Inferior parietal cortex (tissue), 1 donor: Measurements from ENCODE around the gene PRRT4.

Experiments
- DNase-seq: peaks from one replicate; pipeline ENCODE4 v3.0.0-alpha.2; 2016; ENCODE audit errors: extremely low spot score

Gene PRRT4

DNA sequence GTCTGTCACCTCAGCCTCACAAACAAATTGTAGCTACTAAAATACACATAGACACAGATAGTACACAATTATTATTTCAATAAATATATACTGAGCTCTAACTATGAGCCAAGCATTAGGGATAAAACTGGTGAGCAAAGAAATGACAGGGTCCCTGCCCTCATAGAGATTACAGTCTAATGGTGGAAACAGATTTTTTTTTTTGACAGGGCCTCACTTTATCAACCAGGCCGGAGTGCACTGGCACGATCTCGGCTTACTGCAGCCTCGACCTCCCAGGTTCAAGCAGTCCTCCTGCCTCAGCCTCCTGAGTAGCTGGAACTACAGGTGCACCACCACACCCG lies 17.1 kb downstream of the PRRT4 start:
- DNase-seq, result no peak

DNA sequence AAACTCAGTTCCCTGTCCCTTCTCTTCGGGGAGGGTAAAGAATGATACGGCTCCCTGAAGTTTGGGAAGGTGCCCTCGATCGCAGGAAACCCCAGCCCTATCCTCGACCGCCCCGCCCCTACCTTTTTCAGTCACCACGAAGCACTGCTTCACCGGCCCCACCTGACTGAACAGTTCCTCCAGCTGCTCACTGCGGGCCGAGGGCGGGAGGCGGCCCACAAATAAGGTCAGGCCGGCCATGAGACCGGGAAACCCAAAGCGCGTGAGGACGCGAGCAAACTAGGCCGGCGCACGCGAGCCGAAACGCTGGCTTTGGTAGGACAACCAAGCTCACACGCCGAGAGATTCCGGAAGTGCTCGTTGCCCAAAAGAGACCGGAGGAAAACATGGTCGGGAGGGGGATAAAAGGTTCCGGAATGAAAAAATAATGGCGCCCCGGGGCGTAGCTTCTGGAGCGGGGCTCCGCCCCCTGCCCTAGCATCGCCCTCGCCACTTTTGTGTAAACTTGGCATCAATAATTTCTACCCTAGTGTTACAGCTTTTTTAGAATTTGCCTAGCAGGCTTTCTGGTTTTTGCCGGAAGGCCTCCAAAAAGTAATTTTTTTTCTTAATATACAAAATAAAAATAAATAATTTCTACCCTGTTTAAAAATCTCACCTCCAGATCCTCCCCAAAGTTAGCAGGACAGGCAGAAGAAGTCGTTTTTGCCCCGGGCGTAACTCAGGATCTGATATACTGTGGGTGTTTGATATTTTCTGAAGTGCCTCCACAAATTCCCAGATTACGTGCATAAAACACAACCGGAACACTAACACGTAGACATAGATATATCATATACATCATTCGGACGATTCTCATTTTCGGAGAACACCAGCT lies 17.7 kb downstream of the PRRT4 start, which contains the start of gene RBM28:
TSS of gene RBM28 (minus strand) at position 355 of the 877 bp plus-strand sequence. CDS start at position 240, 115 bp downstream.
- DNase-seq, result peak; percentile 97

DNA sequence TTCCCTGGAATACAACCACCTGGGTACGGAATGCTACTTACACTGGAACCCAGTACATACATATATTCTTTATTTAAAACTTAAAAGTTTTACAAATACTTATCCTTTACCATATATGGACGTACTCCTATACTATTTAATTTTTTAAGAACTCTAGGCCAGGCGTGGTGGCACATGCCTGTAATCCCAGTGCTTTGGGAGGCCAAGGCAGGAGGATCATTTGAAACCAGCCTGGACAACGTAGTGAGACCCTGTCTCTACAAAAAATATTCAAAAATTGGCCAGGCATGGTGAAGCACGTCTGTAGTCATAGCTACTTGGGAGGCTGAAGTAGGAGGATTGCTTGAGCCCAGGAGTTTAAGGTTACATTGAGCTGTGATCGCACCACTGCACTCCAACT lies 19.8 kb downstream of the PRRT4 start:
- no peak for DNase-seq

DNA sequence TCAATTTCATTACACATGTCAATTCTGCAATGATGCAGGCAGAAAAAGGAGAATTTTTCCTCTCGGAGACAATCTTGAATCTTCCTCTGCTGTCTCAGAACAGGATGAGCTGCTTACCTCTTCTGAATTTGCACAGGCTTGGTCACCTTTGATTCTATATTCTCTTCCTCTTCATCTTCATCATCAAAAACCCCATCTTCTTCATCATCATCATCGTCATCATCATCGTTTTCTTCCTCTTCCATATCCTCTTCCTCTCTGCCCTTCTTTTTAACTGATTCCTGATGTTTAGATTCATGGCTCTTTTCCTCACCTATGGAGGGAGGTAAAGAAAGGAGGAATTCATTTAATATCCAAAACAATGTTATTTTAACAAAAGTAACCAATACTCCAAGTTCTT lies 25.8 kb downstream of the PRRT4 start:
- no peak for DNase-seq

DNA sequence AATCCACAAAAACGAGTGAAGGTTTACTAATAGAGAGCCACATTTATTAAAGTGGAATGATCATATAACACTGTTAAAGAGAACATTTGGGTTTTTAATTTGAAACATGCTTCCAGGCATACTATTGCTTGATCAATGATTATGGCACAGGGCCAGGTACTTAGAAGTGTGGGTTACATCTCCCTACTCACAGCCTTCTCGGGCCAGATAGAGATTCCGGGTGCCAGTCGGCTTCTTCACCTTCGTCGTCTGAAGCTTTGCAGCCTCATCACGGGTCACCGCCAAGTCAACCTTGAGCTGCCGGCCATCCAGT lies 37.2 kb downstream of the PRRT4 start:
- no peak for DNase-seq

DNA sequence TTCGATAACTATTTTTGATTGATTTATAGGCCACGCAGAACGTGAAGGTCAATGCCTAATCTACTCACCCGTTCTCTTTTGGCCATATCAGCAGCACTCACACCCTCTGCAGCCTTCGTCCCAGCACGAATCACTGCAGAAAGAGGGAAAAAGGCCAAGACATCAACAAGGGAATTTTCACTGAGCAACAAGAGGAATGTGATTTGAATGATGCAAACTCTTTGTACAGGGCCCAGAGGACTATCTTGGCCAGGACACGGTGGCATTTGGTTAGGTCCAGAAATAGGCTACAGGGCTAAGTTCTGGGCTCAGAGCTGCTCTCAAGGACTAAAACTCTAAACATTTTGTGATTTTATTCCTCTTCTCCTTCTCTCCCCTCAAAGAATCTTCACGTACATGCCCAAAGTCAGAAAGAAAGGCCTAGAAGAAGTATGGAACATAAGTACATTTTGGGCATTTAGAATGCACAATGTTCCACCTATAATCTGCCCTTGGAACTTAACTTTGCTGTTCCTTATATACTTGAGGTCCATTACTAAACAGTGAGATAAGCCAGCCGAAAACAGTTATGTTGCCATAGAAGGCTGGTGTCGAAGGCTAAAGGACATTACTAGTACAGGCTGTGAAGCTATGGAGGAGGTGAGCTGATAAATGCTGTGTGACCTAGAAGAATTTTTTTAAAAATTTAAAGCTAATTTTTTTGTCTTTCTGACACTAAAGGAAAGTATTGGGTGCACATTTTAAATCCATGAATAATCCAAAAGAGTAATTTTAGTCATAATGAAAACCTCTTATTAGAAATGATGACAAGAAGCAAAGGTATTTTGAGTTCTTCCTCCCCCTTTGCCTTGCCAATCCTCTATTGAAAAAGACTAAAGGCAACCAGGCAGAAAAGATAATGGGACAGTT lies 37.8 kb downstream of the PRRT4 start:
- no peak for DNase-seq

DNA sequence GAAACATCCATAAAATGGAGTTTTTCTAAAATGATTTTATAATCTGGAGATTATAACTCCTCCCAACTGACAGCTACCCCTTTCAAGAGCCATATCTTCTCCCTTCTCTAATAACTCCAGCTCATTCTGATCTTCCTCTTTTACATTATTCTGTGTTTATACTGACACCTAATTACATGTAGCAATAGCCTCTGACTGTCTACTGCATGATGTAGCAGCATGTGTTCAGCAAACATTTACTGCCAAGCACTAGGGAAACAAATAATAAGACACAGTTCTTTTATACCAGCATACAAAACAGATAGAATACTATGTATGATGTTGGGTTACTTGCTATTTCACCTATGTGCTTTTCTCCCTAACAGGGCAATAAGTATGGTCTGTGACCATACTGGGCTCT lies 38.5 kb downstream of the PRRT4 start:
- DNase-seq, result no peak

DNA sequence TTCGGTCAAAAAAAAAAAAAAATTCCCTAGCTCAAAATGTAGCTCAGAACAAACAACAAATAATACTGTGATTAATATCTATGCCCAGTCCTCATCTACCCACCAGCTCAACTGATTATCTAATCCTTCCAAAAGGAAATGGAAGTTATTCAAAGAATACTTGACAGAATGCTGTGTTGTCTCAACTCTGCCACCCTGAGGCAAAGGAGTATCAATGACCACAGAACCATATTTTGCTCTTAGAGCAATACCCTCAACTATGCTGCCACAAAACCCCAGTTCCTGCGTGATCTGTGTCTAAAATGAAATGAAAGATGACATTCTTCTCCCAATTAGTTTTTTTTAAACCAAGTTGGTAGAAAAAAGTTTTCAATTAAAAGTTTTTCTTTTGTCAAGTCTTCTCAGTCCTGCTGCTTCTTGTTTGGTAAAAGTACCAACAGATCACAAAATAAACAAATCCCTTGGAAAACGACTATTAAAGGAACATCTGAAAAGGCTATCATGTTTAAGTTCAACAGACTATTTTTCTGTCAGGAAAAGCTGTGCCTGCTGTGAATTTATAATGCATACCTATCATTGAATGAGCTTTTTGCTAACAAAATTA lies 39.3 kb downstream of the PRRT4 start:
- DNase-seq, result peak; percentile 58

DNA sequence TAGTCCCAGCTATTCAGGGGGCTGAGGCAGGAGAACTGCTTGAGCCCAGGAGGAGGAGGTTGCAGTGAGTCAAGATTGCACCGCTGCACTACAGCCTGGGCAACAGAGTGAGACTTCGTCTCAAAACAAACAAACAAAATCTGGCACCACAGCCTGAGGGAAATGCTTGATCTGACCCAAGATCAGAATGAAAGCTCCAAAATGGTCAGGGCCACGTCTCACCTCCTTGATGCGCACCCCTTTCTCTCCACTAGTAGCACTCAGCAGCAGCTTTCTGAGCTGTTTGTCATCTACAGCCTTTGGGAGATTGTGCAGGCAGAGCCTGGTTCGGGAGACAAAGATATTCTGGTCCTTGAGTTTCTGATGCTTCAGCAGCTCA lies 40.5 kb downstream of the PRRT4 start:
- DNase-seq, result no peak

DNA sequence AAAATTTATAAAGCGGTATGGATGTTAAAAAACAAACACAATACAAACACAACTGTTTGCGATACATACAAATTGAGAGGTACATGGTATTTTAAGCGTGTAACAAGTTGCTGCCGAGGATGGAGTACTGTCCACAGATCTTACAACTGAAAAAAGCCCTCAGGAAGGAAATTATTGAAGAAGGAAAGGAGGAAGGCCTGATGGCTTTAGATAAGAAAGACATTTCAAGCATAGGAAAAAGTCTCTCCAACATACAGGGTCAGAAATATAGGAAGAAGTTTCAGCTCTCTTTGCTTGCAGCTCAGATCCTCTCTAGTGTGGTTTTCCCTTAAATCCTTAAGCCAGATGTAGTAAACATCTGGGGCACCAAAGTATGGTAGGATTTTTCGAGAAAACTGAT lies 42.8 kb downstream of the PRRT4 start:
- DNase-seq, result no peak

DNA sequence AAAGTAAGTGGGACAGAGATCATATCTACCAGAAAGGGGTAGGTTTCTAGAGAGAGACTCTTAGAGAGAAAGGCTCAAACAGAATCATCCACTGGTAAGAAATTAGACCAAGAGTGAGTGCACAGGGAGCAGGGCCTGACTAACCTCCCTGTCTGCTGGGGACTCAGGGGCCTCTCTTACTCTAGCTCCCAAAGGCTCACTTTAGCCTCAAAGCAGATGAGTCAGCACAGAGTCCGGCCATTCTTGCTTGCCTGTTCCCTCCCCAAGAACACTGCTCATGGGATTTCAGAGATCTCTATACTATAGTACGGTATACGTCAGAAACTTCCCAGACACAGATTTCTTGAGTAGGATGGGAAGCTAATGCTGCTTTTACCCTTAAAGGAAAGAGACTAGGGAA lies 50.5 kb downstream of the PRRT4 start:
- no peak for DNase-seq

DNA sequence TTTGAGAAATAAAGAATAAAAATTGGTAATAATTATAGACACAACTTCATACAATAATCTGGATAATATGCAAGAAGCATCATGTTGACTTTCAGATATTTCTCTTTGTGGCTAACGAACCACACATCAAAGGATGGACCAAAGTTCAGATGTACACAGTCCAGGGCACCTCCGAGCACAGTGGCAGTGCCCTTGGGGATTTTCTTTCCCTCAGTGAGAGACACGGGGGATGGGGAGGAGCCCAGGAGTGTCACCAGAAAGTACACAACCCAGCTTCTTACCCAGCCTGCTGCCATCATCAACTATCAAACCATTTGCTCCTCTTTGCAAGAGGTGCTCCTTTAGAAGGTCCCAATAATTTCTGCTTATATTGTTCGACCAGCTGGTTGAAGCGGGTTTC lies 51.0 kb downstream of the PRRT4 start:
- no peak for DNase-seq

DNA sequence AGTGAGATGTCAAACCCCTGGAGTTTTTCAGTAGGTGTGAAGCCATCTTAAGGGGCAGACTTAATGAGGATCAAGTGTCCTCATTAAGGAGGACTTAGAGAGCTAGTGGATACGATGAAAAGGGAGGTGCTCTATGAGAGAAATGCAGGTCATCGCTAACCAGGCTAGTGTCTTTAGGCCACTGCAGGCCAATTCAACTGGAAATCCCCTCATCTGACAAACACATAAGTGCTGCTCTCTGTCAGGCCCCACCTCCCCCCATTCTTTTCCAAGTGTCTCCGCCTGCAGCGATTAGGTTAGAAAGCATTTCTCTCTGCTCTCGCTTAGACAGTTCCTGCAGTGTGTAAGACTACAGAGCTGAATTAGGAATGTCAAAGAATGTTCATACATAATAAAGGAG lies 51.5 kb downstream of the PRRT4 start:
- DNase-seq, result no peak

DNA sequence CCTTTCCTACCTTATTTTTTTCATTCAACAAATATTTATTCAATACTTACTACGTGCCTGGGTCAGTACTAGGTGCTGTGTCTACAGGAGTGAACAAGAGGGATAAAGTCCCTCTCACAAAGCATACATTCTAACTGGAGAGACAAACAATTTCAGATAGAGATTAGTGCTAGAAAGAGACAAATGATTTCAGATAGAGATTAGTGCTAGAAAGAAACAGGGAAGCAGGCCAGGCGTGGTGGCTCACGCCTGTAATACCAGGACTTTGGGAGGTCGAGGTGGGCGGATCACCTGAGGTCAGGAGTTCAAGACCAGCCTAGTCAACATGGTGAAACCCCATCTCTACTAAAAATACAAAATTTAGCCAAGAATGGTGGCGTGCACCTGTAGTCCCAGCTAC lies 52.4 kb downstream of the PRRT4 start:
- no peak for DNase-seq

DNA sequence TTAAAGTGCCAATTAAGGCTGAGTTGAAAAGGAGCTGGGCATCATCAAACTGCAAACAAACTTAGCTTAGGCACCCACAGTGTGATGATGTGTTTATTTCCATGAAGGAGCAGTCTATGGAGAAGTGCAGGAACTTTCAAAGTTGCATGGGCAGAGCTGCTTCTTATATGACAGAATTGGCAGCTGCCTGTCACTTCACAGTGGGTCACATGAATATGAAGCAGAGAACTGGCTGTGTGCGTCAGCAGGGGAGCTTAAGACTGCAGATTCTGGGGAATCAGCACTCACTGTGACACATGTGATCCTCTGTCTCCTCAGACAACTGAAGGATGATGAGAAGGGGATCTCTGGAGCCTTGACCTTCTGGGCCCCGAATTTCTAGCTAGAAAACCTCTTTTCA lies 54.4 kb downstream of the PRRT4 start:
- no peak for DNase-seq

DNA sequence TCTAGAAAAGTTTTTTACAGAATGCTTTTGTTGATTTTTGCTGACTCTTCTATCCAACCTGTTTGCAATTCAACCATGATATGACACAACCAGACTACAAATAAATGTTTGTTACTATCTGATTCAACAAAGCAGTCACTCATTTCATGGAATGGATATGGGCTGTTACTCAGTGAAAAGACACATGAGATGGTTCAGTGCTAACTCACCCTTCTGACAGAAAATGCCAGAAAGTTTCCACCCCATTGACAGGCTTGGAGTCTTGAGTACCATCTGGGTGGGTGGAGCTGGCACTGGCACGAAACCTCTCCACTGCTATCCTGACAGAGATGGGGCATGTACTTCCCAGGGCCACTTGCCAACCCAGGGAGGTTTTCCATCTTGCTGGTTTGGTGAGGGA lies 57.3 kb downstream of the PRRT4 start:
- DNase-seq, result no peak

DNA sequence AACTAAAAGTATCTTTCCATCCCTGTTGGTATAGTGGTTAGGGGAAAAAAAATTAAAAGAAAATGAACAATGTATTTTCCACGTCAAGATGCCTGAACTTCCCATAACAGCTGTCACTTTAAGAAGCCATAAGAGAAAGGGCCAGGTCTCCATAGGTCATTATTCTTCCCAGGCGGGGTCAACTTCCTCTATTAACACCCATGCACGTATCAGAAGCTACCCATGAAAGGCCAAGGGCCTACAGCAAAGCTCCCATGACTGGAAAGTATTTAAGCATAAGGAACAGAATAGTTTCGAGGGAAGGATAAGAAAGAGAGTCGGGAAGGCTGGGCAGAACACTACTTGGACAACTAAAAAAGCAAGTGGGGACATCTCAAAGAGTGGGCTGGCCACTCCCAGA lies 57.8 kb downstream of the PRRT4 start:
- DNase-seq, result no peak

DNA sequence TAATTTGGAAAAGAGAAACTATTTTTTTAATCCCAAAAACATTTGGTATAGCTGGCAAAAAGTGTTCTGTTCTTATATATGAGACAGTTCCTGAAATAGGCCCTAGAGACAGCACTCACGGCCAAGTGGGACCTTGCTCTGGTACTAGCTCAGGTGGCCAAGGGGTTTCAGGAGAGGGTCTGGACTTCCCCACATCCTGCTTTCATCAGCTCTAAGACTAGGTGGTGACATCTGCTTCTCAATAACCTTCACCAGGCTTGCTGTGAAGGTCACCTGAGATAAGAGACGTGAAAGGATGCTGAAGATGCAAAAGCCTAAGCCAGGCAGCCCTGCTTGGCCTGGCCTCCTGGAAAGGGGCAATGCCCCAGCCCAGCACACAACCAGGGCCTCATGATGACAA lies 58.4 kb downstream of the PRRT4 start:
- no peak for DNase-seq

DNA sequence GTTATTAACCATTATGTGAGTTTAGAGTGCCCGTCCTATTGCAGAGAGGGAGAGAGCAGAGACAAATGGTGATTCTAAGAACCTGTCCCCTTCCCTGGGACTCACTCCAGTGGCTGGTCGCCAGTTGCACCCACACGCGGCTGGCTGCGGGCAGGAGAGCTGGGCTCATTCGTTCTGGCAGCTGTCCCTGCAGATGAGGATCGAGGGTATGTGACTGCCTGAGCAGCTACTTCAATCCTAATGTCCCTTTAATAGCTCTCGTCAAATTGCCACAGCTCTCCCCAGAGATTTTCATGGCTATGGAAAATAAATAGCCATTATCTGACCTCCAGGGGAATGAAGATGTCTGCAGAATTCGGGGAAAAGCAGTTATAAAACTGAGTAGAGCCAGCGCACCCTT lies 59.4 kb downstream of the PRRT4 start:
- DNase-seq, result no peak
